Mucosa of descending colon (tissue), 3 donors: ENCODE results near the gene C2orf81. TPM values are rescaled to one million over a fixed set of nuclear protein-coding genes. Genes with fewer than 3 reads are reported as not detected.
"Not testable (repeated sequence)": the region's sequence is repeated elsewhere in the genome, so short reads cannot be mapped to it uniquely, and the experiment has no call there.

Experiments used
- ATAC-seq: fragments of 200-7000 bp; cut with Tn5 transposase; one replicate; pipeline ENCODE4 v1.9.1; 2020; ENCODE audit warnings: mild to moderate bottlenecking, moderate library complexity
- DNase-seq, 3 donors: peaks; one replicate each; pipeline ENCODE4 v3.0.0-alpha.2; 2020
- H3K36me3 ChIP-seq: fragments of 200-600 bp; one replicate; pipeline ENCODE4 v1.8.0; 2021; ENCODE audit warnings: low read depth, mild to moderate bottlenecking
- H3K4me1 ChIP-seq: fragments of 200-600 bp; one replicate; pipeline ENCODE4 v1.8.0; 2021; ENCODE audit warnings: low read depth, mild to moderate bottlenecking
- H3K4me3 ChIP-seq: fragments of 200-600 bp; one replicate; pipeline ENCODE4 v1.8.0; 2021; ENCODE audit warnings: mild to moderate bottlenecking
- H3K9me3 ChIP-seq: fragments of 200-600 bp; one replicate; pipeline ENCODE4 v1.8.0; 2021; ENCODE audit warnings: mild to moderate bottlenecking
- CTCF ChIP-seq: fragments of 200-600 bp; IDR thresholded peaks from one replicate; pipeline ENCODE4 v1.8.0; 2022; ENCODE audit warnings: antibody characterized with exemption, mild to moderate bottlenecking
- intact Hi-C, 2 donors: fragments of 100-400 bp; cut with DNase I in 1 of 2; cut with micrococcal nuclease in 1 of 2; formaldehyde crosslinking; loops; one replicate each; pipeline versions ENCODE4 v1.11.0 to v1.11.1; 2022; cut with DNase I, micrococcal nuclease
- long read RNA-seq, 2 donors: library from polyadenylated mRNA; unstranded; transcript quantifications; one replicate each; pipeline ENCODE4 v2.0.0, GENCODE V29; 2019 to 2021
- total RNA-seq, 3 donors: library from RNA; stranded (reverse); fragmentation: NEBNext Ultra II Directional in 2 of 3; extraction: Animal tissue kit (Norgen Biotek cat#: 25700) in 2 of 3; gene quantifications; one replicate each; pipeline versions ENCODE4 v1.2.1 to v1.2.4, GENCODE V29; 2021 to 2023
- donor health status: DM: no; HTN: no; CAD: no; lungs with moderate emphysema.
- donor health status: DM: no; HTN: no; CAD: no.
- donor health status: DM: no; HTN: yes; CAD: no.

C2orf81 gene
- 1 to 10 TPM in 2 of 3 donors, under 1 TPM in 1; 0.53 to 2.3 (median 1.9) TPM for total RNA-seq
- long read RNA-seq, donor 1, transcript C2orf81-206 (1 exons, 2,407 nt), result major isoform, 5 of 6 reads
- long read RNA-seq, donor 1, partial matches to known transcripts, result 0 of 6 reads
- long read RNA-seq, donor 1, other reads (novel, unspliced or antisense), result 0 of 6 reads
- long read RNA-seq, donor 2, partial matches to known transcripts, result 0 of 1 reads
- long read RNA-seq, donor 2, other reads (novel, unspliced or antisense), result 0 of 1 reads

DNA sequence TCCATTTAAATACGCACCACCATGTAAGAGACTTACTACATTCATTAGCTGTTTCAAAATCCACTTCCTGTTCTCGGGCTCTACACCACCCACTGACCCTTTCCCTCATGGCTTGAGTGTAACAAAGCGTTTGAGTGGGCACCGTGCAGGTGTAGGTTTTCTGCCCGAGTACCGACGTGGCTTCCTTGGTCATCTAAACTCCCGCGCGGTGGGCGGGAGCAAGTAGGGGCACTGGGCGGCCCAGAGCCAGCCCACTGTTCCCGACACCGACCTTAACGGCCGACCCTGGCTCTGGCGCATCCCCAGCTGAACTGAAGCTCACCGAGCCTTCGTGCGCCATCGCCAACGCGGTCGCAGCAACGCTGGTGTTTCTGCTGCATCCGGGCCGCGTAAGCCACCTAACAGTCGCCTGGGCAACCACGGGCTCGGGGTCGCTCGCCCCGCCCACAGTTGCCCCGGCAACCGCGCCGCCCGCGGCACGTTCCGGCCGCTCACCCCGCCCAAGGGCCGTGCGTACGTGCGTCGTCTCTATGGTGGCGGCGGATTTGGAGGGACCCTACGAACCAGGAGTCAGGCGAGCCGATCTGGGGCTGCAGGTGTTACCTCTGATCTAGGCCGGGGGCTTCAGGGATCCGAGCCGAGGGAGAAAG, at the start of gene C2orf81, which contains the start of gene WDR54:
C2orf81 (minus strand) TSS at position 399 of the 650 bp plus-strand sequence; CDS start at position 340, 59 bp downstream.
WDR54 (plus strand) TSS at position 510 of the 650 bp plus-strand sequence. CDS start 424 bp downstream, outside the sequence.
- no peaks in the 10 kb centered on the region for H3K36me3 ChIP-seq
- no peaks in the 10 kb centered on the region for H3K9me3 ChIP-seq
- H3K4me3 ChIP-seq, result peak within 1 kb of the TSS; percentile 14
- H3K4me1 ChIP-seq, result peaks cover 12% of the 10 kb centered on the region
- intact Hi-C loops, result no loop called here
- DNase-seq (peak; percentile 86 to 93 (median 90)), ATAC-seq (peak; percentile 95)
- TF ChIP-seq CTCF, result no peak

DNA sequence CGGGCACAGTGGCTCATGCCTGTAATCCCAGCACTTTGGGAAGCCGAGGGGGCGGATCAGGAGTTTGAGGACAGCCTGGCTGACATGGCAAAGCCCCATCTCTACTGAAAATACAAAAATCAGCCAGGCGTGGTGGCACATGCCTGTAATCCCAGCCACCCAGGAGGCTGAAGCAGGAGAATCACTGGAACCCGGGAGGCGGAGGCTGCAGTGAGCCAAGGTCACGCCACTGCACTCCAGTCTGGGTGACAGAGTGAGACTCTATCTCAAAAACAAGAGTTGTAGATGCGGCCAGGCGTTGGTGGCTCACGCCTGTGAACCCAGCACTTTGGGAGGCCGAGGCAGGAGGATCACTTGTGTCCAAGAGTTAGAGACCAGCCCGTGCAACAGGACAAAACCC, 49.3 kb upstream of the C2orf81 start:
- H3K36me3 ChIP-seq, ATAC-seq, H3K9me3 ChIP-seq, intact Hi-C loops, DNase-seq, H3K4me3 ChIP-seq: not testable (repeated sequence)
- peaks cover 24% of the 10 kb centered on the region for H3K4me1 ChIP-seq

DNA sequence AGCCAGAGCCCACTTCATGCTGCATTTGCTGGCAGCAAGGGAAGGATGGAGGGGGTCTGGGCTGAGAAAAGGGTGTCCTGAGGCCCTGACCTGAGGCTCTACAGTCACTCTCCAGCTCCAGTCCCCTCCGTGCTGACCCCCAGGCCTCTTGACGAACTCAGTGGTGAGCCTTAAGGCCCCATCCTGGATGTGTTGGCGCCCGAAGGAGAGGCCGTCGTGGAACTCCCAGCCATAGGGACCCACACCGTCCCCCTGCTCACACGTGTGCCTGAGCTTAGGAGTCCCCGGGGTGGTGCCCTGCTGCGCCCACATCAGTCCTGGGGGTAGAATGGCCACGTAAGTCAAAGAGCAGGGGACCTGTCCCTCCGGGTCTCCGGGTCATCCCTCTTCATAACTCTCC, 43.0 kb upstream of the C2orf81 start:
- ATAC-seq (peak; percentile 25), DNase-seq (no peak)
- Histone ChIP-seq H3K36me3 (no peaks in the 10 kb centered on the region), H3K9me3 (no peaks in the 10 kb centered on the region), H3K4me1 (peaks cover 16% of the 10 kb centered on the region), H3K4me3 (peak overlapping the region; percentile 71)
- no peak for TF ChIP-seq CTCF
- intact Hi-C loops, result no loop called here

GRCh38 chr2:74462786-74463105, 41.3 kb upstream of the C2orf81 start:
- DNase-seq (no peak), ATAC-seq (no peak)
- intact Hi-C loops, result no loop called here
- H3K36me3 ChIP-seq, result no peaks in the 10 kb centered on the region
- H3K4me3 ChIP-seq, result no peak overlapping the region
- H3K4me1 ChIP-seq, result peaks cover 22% of the 10 kb centered on the region
- no peaks in the 10 kb centered on the region for H3K9me3 ChIP-seq
- no peak for TF ChIP-seq CTCF

- TF ChIP-seq CTCF, result no peak
- H3K4me1 ChIP-seq, result peaks cover 22% of the 10 kb centered on the region
- no peak overlapping the region for H3K4me3 ChIP-seq
Measured at GRCh38 chr2:74462054-74462785, 40.8 kb upstream of the C2orf81 start.

More at GRCh38 chr2:74462054-74462785, 40.8 kb upstream of the C2orf81 start:
- intact Hi-C loops, result no loop called here
- no peaks in the 10 kb centered on the region for H3K36me3 ChIP-seq
- no peak for ATAC-seq
- no peak for DNase-seq
- H3K9me3 ChIP-seq, result no peaks in the 10 kb centered on the region
